GM12875 (cell line): Measurements from ENCODE around the gene MBNL1.

Experiments used
- H3K4me3 ChIP-seq: one replicate; pipeline ENCODE4 v1.5.1; 2011; ENCODE audit warnings: low read depth, low read length, control low read depth
- TF ChIP-seq, protein P1 (sequence below): IDR thresholded peaks from 2 replicates; pipeline ENCODE4 v1.5.1; 2011; ENCODE audit warnings: low read depth, mild to moderate bottlenecking, control low read depth, inconsistent platforms, low read length, moderate library complexity, borderline replicate concordance; ENCODE audit not compliant: insufficient read depth

MBNL1 gene

DNA sequence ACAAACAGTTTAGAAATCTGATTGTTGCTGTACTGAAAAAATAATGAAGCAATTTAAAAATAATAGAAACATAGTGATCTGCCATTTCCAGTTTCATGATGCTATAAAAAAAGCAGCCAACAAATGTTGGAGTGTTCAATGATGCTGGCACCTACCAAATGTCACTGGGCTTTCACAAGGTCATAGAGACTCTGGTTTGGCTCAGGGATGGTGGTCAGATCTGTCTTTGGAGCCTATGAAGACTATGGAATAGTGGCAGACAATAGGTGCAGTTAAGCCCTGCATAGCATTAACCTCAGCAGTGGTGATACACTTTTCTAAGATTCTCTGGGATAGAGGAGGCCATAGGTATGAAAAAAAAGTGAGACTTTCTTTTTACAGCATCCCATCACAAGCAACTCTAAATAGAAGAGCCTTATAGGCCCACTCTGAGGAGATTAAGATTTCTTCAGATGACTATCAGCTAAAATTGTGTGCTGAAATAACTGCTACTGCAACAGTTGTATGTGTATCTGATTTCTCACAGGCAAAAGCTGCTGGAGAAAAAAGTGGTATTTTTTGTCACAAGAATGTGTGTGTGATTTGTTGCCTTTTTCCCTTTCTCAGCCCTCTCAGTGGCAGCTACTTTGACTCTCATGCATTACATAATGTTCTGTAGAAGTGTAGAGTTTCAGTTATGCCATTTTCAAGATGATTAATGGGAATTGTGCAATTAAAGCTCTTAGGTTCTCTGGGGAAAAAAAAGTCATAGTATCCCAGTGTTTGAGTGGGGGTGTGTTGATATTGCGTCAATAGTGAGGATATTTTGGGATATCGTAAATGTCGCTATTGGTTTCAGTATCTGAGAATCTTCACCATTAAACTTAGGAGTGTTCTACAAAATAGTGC is 137.4 kb downstream of the MBNL1 start:
- TF ChIP-seq, protein P1, sequence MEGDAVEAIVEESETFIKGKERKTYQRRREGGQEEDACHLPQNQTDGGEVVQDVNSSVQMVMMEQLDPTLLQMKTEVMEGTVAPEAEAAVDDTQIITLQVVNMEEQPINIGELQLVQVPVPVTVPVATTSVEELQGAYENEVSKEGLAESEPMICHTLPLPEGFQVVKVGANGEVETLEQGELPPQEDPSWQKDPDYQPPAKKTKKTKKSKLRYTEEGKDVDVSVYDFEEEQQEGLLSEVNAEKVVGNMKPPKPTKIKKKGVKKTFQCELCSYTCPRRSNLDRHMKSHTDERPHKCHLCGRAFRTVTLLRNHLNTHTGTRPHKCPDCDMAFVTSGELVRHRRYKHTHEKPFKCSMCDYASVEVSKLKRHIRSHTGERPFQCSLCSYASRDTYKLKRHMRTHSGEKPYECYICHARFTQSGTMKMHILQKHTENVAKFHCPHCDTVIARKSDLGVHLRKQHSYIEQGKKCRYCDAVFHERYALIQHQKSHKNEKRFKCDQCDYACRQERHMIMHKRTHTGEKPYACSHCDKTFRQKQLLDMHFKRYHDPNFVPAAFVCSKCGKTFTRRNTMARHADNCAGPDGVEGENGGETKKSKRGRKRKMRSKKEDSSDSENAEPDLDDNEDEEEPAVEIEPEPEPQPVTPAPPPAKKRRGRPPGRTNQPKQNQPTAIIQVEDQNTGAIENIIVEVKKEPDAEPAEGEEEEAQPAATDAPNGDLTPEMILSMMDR = no peak
- H3K4me3 ChIP-seq = no peak overlapping the region

DNA sequence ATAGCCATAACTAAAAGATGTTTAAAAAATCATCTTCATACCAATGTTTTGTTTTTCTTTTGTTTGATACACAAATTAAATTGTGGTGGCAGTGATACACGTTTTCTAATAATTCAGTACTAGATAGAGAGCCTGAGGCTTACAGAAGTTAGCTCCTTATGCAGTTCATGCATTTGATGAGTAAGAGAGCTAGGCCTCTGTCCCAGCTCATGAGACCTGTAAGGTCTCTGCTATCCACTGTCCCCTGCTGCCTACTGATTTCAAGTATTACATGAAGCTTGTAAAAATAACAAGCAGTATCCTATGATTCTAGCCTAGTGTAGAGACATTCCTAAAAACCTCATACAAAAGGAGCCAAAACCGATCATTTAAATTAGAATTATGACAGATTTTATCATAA is 144.5 kb downstream of the MBNL1 start:
- TF ChIP-seq, protein P1 = no peak
- H3K4me3 ChIP-seq = no peak overlapping the region

DNA sequence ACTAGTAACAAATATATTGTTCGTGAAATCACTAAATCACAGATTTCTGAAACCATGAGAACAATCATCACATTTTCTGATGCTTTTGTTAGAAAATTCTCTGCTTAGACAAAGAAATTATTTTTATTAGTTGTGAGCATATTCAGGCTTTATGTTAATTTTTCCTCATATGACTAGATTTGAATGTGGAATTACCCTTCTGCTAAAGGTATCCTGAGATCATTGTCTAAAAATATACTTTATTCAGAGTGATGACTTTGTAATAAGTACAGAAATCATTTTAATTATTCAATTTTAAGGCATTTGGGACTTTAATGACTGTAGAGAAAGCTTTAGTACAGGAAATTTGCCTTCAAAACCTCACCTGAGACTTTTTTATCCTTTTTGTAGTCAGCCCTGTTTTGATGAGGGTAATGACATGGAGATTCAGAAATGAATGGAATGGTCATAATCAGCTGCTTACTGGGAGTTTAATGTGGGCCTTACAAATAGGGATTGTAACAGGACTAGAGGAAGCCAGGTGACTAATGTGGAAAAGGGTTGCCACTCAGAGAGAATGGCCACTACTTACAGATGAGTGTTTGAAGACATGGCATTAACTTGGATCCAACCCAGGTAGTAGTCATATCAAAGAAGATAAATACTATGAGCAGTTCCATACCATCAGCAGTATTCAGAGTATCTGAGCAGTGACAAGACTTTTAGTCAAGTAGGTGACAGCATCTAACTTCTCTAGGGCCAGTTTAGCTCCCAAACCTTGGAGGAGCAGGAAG is 148.3 kb downstream of the MBNL1 start:
- TF ChIP-seq, protein P1 = no peak
- no peak overlapping the region for H3K4me3 ChIP-seq

DNA sequence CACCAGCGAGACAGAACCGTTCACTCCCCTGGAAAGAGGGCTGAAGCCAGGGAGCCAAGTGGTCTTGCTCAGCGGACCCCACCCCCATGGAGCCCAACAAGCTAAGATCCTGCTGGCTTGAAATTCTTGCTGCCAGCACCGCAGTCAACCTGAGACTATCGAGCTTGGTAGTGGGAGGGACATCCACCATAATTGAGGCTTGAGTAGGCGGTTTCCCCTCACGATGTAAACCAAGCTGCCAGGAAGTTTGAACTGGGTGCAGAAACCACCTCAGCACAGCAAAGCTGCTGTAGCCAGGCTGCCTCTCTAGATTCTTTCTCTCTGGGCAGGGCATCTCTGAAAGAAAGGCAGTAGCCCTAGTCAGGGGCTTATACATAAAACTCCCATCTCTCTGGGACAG is 151.0 kb downstream of the MBNL1 start:
- TF ChIP-seq, protein P1 = no peak
- H3K4me3 ChIP-seq = no peak overlapping the region

DNA sequence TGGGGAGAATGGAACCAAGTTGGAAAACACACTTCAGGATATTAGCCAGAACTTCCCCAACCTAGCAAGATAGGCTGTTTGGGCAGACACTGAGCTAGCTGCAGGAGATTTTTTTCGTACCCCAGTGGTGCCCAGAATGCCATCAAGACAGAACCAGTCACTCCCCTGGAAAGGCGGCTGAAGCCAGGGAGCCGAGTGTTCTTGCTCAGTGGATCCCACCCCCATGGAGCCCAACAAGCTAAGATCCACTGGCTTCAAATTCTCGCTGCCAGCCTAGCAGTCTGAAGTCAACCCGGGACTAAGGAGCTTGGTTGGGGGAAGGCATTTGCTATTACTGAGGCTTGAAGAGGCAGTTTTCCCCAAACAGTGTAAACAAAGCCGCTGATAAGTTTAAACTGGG is 152.4 kb downstream of the MBNL1 start:
- no peak overlapping the region for H3K4me3 ChIP-seq
- TF ChIP-seq, protein P1 = no peak

DNA sequence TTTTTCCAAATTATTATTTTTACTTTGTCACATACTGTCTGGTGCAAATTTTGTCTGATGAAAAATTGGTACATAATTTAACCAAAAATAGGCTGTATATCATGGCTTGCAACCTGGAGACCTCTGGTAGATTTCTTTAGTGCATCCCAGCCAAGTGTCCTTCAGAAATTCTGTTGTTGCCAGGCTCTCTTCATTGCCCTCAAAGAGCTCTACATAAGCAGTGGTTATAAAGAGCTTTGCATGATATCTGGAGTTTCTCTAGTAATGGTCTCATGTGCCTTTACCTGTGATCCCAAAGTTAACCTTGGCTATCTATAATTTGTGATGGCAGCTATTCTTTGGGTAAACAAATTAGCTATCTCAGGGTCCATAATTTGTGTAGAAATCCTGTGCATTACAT is 157.7 kb downstream of the MBNL1 start:
- TF ChIP-seq, protein P1 = no peak

More for the DNA sequence above, 157.7 kb downstream of the MBNL1 start:
- H3K4me3 ChIP-seq = no peak overlapping the region
